HUDEP-2 (cell line): ENCODE data around the gene PSG11.
"Not testable (repeated sequence)": the region's sequence is repeated elsewhere in the genome, so short reads cannot be mapped to it uniquely, and the experiment has no call there.

Experiments
- DNase-seq, 76 experiments: peaks; one replicate each; lab custom pipeline; 2025; ENCODE audit not compliant: unreplicated experiment in 76 of 76; lab: John Stamatoyannopoulos, UW

The PSG11 gene

GRCh38 chr19:42989851-42990250 lies 36.4 kb downstream of the PSG11 start:
- DNase-seq: no peak

- not testable (repeated sequence) for DNase-seq
Measured at GRCh38 chr19:42989186-42989585, 37.1 kb downstream of the PSG11 start.

- not testable (repeated sequence) for DNase-seq
Measured at GRCh38 chr19:42988206-42988605, 38.1 kb downstream of the PSG11 start.

- DNase-seq: no peak
Measured at GRCh38 chr19:42985588-42985987, 40.7 kb downstream of the PSG11 start.

- not testable (repeated sequence) for DNase-seq
Measured at GRCh38 chr19:42982111-42982510, 44.2 kb downstream of the PSG11 start.

- DNase-seq: not testable (repeated sequence)
Measured at GRCh38 chr19:42971451-42971850, 54.8 kb downstream of the PSG11 start.

- no peak for DNase-seq
Measured at GRCh38 chr19:42965176-42965575, 61.1 kb downstream of the PSG11 start.

GRCh38 chr19:42961119-42961518 lies 65.2 kb downstream of the PSG11 start:
- DNase-seq: no peak
